B cell (primary cell): ENCODE results near the gene HSPA12A.

Experiments used
- CTCF ChIP-seq: fragments of 200-600 bp; IDR thresholded peaks from one replicate; pipeline ENCODE4 v1.8.0; 2022; ENCODE audit warnings: antibody characterized with exemption, mild to moderate bottlenecking
- EZH2 ChIP-seq: IDR thresholded peaks from 2 replicates; pipeline ENCODE4 v1.6.1; 2012; ENCODE audit warnings: borderline replicate concordance, low read depth, mild to moderate bottlenecking, moderate library complexity, low read length; ENCODE audit not compliant: insufficient read depth, poor library complexity, severe bottlenecking

DNA sequence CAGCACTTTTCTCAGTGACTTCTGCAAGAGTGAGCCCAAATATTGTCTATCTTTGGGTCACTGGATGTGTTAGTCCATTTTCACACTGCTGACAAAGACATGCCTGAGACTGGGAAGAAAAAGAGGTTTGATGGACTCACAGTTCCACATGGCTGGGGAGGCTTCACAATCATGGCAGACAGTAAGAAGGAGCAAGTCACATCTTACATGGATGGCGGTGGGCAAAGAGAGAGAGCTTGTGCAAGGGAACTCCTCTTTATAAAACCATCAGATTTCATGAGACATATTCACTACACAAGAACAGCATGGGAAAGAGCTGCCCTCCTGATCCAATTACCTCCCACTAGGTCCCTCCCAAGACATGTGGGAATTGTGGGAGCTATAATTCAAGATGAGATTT lies 6.1 kb upstream of the HSPA12A start:
- TF ChIP-seq CTCF (no peak), EZH2 (no peak)
